MM.1S (cell line): ENCODE results near the gene APCDD1L.
"Not testable (repeated sequence)": the region's sequence is repeated elsewhere in the genome, so short reads cannot be mapped to it uniquely, and the experiment has no call there.

ENCODE experiments used
- DNase-seq: peaks from one replicate; pipeline ENCODE4 v3.0.0-alpha.2; 2015
- H2AFZ ChIP-seq: fragments of 300-600 bp; sonication (generic); 2 replicates; pipeline ENCODE4 v1.6.0; 2016; ENCODE audit warnings: antibody characterized with exemption, low read length
- H3F3A ChIP-seq: fragments of 300-600 bp; sonication (generic); 2 replicates; pipeline ENCODE4 v1.6.1; 2016; ENCODE audit warnings: mild to moderate bottlenecking, antibody characterized with exemption, low read length, moderate library complexity, mixed read lengths; ENCODE audit not compliant: insufficient read depth
- H3K27ac ChIP-seq: fragments of 300-600 bp; sonication (generic); 2 replicates; pipeline ENCODE4 v1.5.1; 2016; ENCODE audit warnings: mild to moderate bottlenecking, low read length
- H3K27me3 ChIP-seq: fragments of 300-600 bp; sonication (generic); replicated peaks from 2 replicates; pipeline ENCODE4 v1.6.0; 2016; ENCODE audit warnings: low read length; ENCODE audit not compliant: insufficient read depth
- H3K36me3 ChIP-seq: fragments of 300-600 bp; sonication (generic); replicated peaks from 2 replicates; pipeline ENCODE4 v1.6.1; 2016; ENCODE audit warnings: mild to moderate bottlenecking, low read length, mixed read lengths; ENCODE audit not compliant: insufficient read depth
- H3K4me1 ChIP-seq: fragments of 300-600 bp; sonication (generic); 2 replicates; pipeline ENCODE4 v1.6.1; 2016; ENCODE audit warnings: low read length, mixed read lengths
- H3K4me2 ChIP-seq: fragments of 300-600 bp; sonication (generic); 2 replicates; pipeline ENCODE4 v1.6.0; 2016; ENCODE audit warnings: low read depth, low read length
- H3K4me3 ChIP-seq: fragments of 300-600 bp; sonication (generic); 2 replicates; pipeline ENCODE4 v1.5.1; 2016; ENCODE audit warnings: low read length, mixed read lengths
- H3K79me2 ChIP-seq: fragments of 300-600 bp; sonication (generic); 2 replicates; pipeline ENCODE4 v1.6.1; 2016; ENCODE audit warnings: mixed run types, low read length, mixed read lengths
- H3K9ac ChIP-seq: fragments of 300-600 bp; sonication (generic); 2 replicates; pipeline ENCODE4 v1.6.1; 2016; ENCODE audit warnings: low read length, mixed read lengths
- H3K9me2 ChIP-seq: fragments of 300-600 bp; sonication (generic); replicated peaks from 2 replicates; pipeline ENCODE4 v1.6.1; 2016; ENCODE audit warnings: mild to moderate bottlenecking, low read length, mixed read lengths; ENCODE audit not compliant: insufficient read depth
- H3K9me3 ChIP-seq: fragments of 300-600 bp; sonication (generic); replicated peaks from 2 replicates; pipeline ENCODE4 v1.6.1; 2016; ENCODE audit warnings: mild to moderate bottlenecking, low read length, mixed read lengths; ENCODE audit not compliant: insufficient read depth
- H4K20me1 ChIP-seq: fragments of 300-600 bp; sonication (generic); 2 replicates; pipeline ENCODE4 v1.6.1; 2016; ENCODE audit warnings: mild to moderate bottlenecking, low read length, moderate library complexity, mixed read lengths; ENCODE audit not compliant: insufficient read depth
- EZH2 ChIP-seq: fragments of 300-600 bp; sonication (generic); optimal IDR thresholded peaks from 2 replicates; pipeline ENCODE3; 2017; ENCODE audit warnings: low read depth, mild to moderate bottlenecking, antibody characterized with exemption, low read length, mixed read lengths
- EZH2phosphoT487 ChIP-seq: fragments of 300-600 bp; sonication (generic); IDR thresholded peaks from 2 replicates; pipeline ENCODE4 v1.6.1; 2018; ENCODE audit warnings: antibody characterized with exemption, low read length
- TF ChIP-seq, protein P1 (sequence below): fragments of 300-600 bp; sonication (generic); IDR thresholded peaks from 2 replicates; pipeline ENCODE4 v1.5.1; 2016; ENCODE audit warnings: antibody characterized with exemption, low read length, mixed read lengths

APCDD1L gene

DNA sequence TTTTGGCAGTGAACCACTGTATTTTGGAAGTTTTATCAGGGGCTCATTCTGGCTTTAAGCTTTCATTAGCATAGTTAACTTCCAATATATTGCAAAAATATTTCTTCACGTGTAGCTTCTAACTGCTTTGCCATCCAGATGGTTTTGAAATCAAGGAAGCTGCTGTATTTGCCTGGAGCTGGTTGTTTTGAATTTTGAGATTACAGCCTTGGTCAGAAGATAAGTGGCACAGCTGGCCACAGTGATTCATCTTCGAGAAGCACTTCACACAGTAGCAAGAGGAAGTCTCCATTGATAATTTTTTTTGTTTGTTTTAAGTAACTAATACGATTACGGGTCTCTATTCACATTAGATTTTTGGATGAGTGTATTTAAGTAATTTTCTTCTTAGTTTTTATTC is 3.8 kb downstream of the APCDD1L start:
- H3K4me2 ChIP-seq, result no peak overlapping the region
- H3K36me3 ChIP-seq, result no peaks in the 10 kb centered on the region
- H3K9me2 ChIP-seq, result no peaks in the 10 kb centered on the region
- no peaks in the 10 kb centered on the region for H4K20me1 ChIP-seq
- H3F3A ChIP-seq, result no peaks in the 10 kb centered on the region
- H3K27ac ChIP-seq, result no peak overlapping the region
- H3K27me3 ChIP-seq, result peaks cover 51% of the 10 kb centered on the region
- H3K9ac ChIP-seq, result no peak overlapping the region
- H3K79me2 ChIP-seq, result no peaks in the 10 kb centered on the region
- no peak overlapping the region for H3K4me3 ChIP-seq
- no peak overlapping the region for H2AFZ ChIP-seq
- no peaks in the 10 kb centered on the region for H3K4me1 ChIP-seq
- no peak for DNase-seq
- no peaks in the 10 kb centered on the region for H3K9me3 ChIP-seq
- TF ChIP-seq EZH2phosphoT487, result no peak
- TF ChIP-seq EZH2, result no peak
- TF ChIP-seq, protein P1, sequence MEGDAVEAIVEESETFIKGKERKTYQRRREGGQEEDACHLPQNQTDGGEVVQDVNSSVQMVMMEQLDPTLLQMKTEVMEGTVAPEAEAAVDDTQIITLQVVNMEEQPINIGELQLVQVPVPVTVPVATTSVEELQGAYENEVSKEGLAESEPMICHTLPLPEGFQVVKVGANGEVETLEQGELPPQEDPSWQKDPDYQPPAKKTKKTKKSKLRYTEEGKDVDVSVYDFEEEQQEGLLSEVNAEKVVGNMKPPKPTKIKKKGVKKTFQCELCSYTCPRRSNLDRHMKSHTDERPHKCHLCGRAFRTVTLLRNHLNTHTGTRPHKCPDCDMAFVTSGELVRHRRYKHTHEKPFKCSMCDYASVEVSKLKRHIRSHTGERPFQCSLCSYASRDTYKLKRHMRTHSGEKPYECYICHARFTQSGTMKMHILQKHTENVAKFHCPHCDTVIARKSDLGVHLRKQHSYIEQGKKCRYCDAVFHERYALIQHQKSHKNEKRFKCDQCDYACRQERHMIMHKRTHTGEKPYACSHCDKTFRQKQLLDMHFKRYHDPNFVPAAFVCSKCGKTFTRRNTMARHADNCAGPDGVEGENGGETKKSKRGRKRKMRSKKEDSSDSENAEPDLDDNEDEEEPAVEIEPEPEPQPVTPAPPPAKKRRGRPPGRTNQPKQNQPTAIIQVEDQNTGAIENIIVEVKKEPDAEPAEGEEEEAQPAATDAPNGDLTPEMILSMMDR, result no peak

DNA sequence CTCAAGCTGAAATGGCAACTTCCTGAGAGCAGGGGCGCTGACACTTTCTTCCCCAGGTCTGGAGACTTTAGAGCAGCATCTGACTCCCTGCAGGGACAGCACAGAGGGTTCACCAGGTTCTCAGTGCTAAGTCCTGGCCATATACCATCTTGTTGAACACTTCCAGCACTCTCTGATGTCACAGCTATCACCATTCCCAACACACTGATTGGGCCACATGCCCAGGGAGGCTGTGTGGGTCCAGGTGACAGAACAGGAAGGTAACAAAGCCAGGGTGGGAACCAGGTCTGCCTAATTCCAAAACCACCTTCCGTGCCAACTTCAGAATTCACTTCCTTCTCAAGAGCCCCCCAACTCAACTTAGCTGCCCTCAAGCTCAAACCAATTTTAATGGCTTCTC is 4.3 kb downstream of the APCDD1L start:
- Histone ChIP-seq H4K20me1 (no peaks in the 10 kb centered on the region), H3K36me3 (no peaks in the 10 kb centered on the region), H3K79me2 (no peaks in the 10 kb centered on the region), H3K9ac (no peak overlapping the region), H2AFZ (no peak overlapping the region), H3F3A (no peaks in the 10 kb centered on the region), H3K4me1 (no peaks in the 10 kb centered on the region), H3K9me3 (no peaks in the 10 kb centered on the region), H3K27ac (no peak overlapping the region), H3K27me3 (peaks cover 48% of the 10 kb centered on the region), H3K4me3 (no peak overlapping the region), H3K4me2 (no peak overlapping the region), H3K9me2 (no peaks in the 10 kb centered on the region)
- no peak for TF ChIP-seq EZH2
- no peak for TF ChIP-seq EZH2phosphoT487
- TF ChIP-seq, protein P1, result no peak
- no peak for DNase-seq

DNA sequence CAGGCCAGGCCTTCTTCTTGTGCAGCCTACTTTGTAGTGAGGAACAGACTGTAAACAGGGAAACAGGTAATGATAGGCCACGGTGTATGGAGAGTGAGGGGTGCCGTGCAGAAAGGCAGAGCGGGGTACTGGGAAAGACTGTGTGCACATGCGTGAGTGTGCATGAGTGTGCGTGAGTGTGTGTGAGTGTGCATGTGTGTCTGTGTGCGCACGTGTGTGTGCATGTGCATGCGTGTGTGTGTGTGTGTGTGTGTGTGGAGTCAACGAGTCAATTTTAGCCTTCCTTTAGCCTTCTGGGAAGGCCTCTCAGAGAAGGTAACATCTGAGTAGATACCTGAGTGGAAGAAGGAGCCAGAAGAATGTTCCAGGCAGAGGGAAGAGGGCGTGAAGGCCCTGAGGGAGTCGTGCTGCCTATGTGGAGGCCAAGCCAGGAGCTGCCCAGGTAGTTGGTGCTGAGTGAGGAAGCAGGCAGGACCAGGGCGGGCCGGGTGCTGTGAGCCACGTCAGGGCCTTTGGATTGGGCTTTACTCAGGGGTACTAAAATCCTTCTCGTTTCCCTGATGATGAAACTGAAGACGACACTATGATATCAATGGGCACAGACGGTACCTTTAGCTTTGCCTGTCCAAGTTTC is 6.3 kb downstream of the APCDD1L start:
- Histone ChIP-seq H3F3A (no peaks in the 10 kb centered on the region), H3K36me3 (no peaks in the 10 kb centered on the region), H4K20me1 (no peaks in the 10 kb centered on the region), H3K9me2 (no peaks in the 10 kb centered on the region), H2AFZ (no peak overlapping the region), H3K9me3 (0 out of 2 replicates have a peak, but pooled peaks cover 3% of the 10 kb centered on the region), H3K79me2 (no peaks in the 10 kb centered on the region), H3K9ac (no peak overlapping the region), H3K27ac (no peak overlapping the region), H3K4me3 (no peak overlapping the region), H3K4me1 (no peaks in the 10 kb centered on the region), H3K4me2 (no peak overlapping the region), H3K27me3 (peaks cover 33% of the 10 kb centered on the region)
- no peak for DNase-seq
- TF ChIP-seq, protein P1, result no peak
- no peak for TF ChIP-seq EZH2phosphoT487
- no peak for TF ChIP-seq EZH2

DNA sequence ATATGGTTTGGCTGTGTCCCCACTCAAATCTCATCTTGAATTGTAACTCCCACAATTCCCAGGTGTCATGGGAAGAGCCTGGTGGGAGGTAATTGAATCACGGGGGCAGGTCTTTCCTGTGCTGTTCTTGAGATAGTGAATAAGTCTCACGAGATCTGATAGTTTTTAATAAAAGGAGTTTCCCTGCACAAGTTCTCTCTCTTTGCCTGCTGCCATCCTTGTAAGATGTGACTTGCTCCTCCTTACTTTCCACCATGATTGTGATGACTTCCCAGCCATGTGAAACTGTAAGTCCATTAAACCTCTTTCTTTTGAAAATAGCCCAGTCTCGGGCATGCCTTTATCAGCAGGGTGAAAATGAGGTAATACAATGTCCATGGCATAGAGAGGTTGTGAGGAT is 8.2 kb downstream of the APCDD1L start:
- not testable (repeated sequence) for H3K9ac ChIP-seq, H3K36me3 ChIP-seq, H3K9me2 ChIP-seq, H3K27ac ChIP-seq, DNase-seq, H3K4me3 ChIP-seq, H3K9me3 ChIP-seq, H4K20me1 ChIP-seq, H3F3A ChIP-seq, H3K79me2 ChIP-seq, H3K4me1 ChIP-seq, H2AFZ ChIP-seq, H3K4me2 ChIP-seq
- H3K27me3 ChIP-seq, result peaks cover 21% of the 10 kb centered on the region
